ENCODE measurements around the gene ATF7.

DNA sequence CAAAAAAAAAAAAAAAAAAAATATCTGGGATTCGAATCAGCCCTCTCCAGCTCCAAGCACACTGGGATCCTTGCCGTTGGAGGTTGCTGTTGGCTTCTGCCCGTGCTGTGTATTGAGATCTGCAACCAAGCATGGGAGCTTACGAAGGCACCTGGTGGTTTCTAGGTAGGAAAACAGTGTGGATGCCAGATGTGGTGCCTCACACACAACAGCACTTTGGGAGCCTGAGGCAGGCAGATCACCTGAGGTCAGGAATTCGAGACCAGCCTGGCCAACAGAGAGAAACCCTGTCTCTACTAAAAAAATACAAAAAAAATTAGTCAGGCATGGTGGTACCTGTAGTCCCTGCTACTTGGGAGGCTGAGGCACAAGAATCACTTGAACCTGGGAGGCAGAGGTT, 47.4 kb downstream of the ATF7 start:
- no peak for TF ChIP-seq SNAI2 (CRISPR knock-in tag; IDR thresholded peaks at IDR 0.05)
- TF ChIP-seq ZNF70 (CRISPR knock-in tag; IDR thresholded peaks at IDR 0.05) = no peak
- TF ChIP-seq ZC3H10 (CRISPR knock-in tag; IDR thresholded peaks at IDR 0.05) = no peak
- TF ChIP-seq, protein P1, sequence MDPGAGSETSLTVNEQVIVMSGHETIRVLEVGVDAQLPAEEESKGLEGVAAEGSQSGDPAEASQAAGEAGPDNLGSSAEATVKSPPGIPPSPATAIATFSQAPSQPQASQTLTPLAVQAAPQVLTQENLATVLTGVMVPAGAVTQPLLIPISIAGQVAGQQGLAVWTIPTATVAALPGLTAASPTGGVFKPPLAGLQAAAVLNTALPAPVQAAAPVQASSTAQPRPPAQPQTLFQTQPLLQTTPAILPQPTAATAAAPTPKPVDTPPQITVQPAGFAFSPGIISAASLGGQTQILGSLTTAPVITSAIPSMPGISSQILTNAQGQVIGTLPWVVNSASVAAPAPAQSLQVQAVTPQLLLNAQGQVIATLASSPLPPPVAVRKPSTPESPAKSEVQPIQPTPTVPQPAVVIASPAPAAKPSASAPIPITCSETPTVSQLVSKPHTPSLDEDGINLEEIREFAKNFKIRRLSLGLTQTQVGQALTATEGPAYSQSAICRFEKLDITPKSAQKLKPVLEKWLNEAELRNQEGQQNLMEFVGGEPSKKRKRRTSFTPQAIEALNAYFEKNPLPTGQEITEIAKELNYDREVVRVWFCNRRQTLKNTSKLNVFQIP (CRISPR knock-in tag; IDR thresholded peaks at IDR 0.05; ENCODE audit: borderline replicate concordance, low read depth) = no peak
- TF ChIP-seq, protein P2, sequence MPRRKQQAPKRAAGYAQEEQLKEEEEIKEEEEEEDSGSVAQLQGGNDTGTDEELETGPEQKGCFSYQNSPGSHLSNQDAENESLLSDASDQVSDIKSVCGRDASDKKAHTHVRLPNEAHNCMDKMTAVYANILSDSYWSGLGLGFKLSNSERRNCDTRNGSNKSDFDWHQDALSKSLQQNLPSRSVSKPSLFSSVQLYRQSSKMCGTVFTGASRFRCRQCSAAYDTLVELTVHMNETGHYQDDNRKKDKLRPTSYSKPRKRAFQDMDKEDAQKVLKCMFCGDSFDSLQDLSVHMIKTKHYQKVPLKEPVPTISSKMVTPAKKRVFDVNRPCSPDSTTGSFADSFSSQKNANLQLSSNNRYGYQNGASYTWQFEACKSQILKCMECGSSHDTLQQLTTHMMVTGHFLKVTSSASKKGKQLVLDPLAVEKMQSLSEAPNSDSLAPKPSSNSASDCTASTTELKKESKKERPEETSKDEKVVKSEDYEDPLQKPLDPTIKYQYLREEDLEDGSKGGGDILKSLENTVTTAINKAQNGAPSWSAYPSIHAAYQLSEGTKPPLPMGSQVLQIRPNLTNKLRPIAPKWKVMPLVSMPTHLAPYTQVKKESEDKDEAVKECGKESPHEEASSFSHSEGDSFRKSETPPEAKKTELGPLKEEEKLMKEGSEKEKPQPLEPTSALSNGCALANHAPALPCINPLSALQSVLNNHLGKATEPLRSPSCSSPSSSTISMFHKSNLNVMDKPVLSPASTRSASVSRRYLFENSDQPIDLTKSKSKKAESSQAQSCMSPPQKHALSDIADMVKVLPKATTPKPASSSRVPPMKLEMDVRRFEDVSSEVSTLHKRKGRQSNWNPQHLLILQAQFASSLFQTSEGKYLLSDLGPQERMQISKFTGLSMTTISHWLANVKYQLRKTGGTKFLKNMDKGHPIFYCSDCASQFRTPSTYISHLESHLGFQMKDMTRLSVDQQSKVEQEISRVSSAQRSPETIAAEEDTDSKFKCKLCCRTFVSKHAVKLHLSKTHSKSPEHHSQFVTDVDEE (CRISPR knock-in tag; IDR thresholded peaks at IDR 0.05) = no peak
- no peak for TF ChIP-seq CSDC2 (CRISPR knock-in tag; IDR thresholded peaks at IDR 0.05)
- no peak for TF ChIP-seq RARB (CRISPR knock-in tag; IDR thresholded peaks at IDR 0.05)
- no peak for TF ChIP-seq GLIS3 (CRISPR knock-in tag; IDR thresholded peaks at IDR 0.05)
- no peak for TF ChIP-seq ESRRG (CRISPR knock-in tag; IDR thresholded peaks at IDR 0.05)
